HCT116 (cell line): ENCODE data around the gene BARX1.

Experiments used
- EZH2 ChIP-seq: fragments of 200-600 bp; sonication (generic); IDR thresholded peaks from 2 replicates; pipeline ENCODE4 v1.6.1; 2017; ENCODE audit warnings: antibody characterized with exemption, mixed run types
- EZH2phosphoT487 ChIP-seq: fragments of 200-600 bp; IDR thresholded peaks from 2 replicates; pipeline ENCODE4 v1.6.1; 2018; ENCODE audit warnings: antibody characterized with exemption, borderline replicate concordance
- FOSL1 ChIP-seq: IDR thresholded peaks from 2 replicates; pipeline ENCODE4 v1.6.1; 2012; ENCODE audit warnings: low read depth
- MAX ChIP-seq: IDR thresholded peaks from 2 replicates; pipeline ENCODE4 v1.6.1; 2012
- POLR2A ChIP-seq: IDR thresholded peaks from 2 replicates; pipeline ENCODE4 v1.7.0; 2011; ENCODE audit warnings: borderline replicate concordance; ENCODE audit not compliant: insufficient read depth, insufficient read length; ENCODE audit errors: extremely low read depth
- RAD21 ChIP-seq: IDR thresholded peaks from 2 replicates; pipeline ENCODE4 v1.6.1; 2012; ENCODE audit warnings: low read depth, mild to moderate bottlenecking
- SP1 ChIP-seq: IDR thresholded peaks from 2 replicates; pipeline ENCODE4 v1.6.1; 2012; ENCODE audit warnings: low read depth
- ZFX ChIP-seq: fragments of 450-650 bp; IDR thresholded peaks from 2 replicates; pipeline ENCODE4 v1.6.1; 2017
- TF ChIP-seq, protein P1 (sequence below), 3 experiments: fragments of 200-600 bp in 1 of 3; sonication (generic) in 1 of 3; IDR thresholded peaks in 2 of 3; conservative IDR thresholded peaks in 1 of 3; 2 replicates each; pipeline ENCODE4 v1.5.1; 2012 to 2017; ENCODE audit warnings: low read depth in 2 of 3, low read length in 2 of 3, antibody characterized with exemption in 1 of 3, borderline replicate concordance in 1 of 3, control low read depth in 1 of 3, mild to moderate bottlenecking in 1 of 3, mixed read lengths in 1 of 3, mixed run types in 1 of 3, moderate library complexity in 1 of 3; ENCODE audit not compliant: insufficient read depth in 1 of 3

DNA sequence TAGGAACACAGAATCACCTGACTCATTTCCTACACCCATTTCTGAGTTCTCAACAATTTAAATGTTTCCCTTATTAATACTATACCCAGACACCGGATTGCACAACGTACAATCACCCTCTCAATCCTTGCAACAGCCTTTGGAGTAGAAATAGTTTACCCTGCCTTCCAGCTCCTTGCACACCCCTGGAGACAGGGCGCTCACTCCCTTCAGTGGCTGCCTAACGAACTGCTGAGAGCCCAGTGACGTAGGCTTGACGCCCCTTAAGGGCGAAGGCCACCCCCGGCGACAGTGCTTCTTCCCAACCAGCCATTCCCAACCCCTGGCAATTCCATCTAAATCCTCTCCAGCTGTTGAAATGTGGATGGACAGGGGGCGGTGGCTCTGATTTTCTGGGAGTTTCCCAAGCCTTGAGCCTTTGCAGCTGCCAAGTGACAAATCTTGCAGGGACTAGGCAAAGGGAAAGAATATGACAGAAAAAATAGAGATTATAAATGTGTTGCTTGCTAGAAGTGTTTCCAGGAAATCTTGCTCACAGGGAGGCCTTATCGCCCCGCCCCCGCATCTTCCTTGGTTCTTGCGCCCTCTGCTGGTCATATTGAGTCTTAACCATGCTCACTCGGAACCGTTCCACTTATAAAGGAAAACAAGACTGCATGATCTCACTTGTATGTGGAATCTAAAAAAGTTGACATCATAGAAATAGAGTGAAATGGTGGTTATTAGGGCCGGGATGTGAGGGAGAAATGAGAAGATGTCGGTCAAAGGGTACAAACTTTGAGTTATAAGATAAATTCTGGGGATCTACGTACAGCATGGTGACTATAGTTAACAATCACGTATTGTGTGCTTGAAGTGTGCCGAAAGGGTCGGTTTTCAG is 7.6 kb upstream of the BARX1 start:
- no peak for TF ChIP-seq SP1
- no peak for TF ChIP-seq EZH2phosphoT487
- no peak for TF ChIP-seq FOSL1
- no peak for TF ChIP-seq POLR2A
- TF ChIP-seq EZH2 = no peak
- TF ChIP-seq, protein P1, sequence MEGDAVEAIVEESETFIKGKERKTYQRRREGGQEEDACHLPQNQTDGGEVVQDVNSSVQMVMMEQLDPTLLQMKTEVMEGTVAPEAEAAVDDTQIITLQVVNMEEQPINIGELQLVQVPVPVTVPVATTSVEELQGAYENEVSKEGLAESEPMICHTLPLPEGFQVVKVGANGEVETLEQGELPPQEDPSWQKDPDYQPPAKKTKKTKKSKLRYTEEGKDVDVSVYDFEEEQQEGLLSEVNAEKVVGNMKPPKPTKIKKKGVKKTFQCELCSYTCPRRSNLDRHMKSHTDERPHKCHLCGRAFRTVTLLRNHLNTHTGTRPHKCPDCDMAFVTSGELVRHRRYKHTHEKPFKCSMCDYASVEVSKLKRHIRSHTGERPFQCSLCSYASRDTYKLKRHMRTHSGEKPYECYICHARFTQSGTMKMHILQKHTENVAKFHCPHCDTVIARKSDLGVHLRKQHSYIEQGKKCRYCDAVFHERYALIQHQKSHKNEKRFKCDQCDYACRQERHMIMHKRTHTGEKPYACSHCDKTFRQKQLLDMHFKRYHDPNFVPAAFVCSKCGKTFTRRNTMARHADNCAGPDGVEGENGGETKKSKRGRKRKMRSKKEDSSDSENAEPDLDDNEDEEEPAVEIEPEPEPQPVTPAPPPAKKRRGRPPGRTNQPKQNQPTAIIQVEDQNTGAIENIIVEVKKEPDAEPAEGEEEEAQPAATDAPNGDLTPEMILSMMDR (IDR thresholded peaks at IDR 0.05 in 2 of 3, conservative IDR thresholded peaks at IDR 0.05 in 1 of 3; ENCODE audit: borderline replicate concordance in 1 of 3, insufficient read depth in 1 of 3, low read depth in 2 of 3, low read length in 2 of 3) = peak; percentile 68 to 90 (median 89)
- no peak for TF ChIP-seq ZFX
- TF ChIP-seq RAD21 = peak; percentile 85
- TF ChIP-seq MAX = no peak
